GM21528 (cell line): ENCODE measurements around the gene RNF103.
"Not testable (repeated sequence)": the region's sequence is repeated elsewhere in the genome, so short reads cannot be mapped to it uniquely, and the experiment has no call there.

Experiments used
- ATAC-seq: cut with Tn5 transposase; IDR thresholded peaks from one replicate; pipeline ENCODE4 v1.9.1; 2021; ENCODE audit warnings: mild to moderate bottlenecking, moderate library complexity; ENCODE audit not compliant: unreplicated experiment, low FRiP score

Gene RNF103, protein sequence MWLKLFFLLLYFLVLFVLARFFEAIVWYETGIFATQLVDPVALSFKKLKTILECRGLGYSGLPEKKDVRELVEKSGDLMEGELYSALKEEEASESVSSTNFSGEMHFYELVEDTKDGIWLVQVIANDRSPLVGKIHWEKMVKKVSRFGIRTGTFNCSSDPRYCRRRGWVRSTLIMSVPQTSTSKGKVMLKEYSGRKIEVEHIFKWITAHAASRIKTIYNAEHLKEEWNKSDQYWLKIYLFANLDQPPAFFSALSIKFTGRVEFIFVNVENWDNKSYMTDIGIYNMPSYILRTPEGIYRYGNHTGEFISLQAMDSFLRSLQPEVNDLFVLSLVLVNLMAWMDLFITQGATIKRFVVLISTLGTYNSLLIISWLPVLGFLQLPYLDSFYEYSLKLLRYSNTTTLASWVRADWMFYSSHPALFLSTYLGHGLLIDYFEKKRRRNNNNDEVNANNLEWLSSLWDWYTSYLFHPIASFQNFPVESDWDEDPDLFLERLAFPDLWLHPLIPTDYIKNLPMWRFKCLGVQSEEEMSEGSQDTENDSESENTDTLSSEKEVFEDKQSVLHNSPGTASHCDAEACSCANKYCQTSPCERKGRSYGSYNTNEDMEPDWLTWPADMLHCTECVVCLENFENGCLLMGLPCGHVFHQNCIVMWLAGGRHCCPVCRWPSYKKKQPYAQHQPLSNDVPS

DNA sequence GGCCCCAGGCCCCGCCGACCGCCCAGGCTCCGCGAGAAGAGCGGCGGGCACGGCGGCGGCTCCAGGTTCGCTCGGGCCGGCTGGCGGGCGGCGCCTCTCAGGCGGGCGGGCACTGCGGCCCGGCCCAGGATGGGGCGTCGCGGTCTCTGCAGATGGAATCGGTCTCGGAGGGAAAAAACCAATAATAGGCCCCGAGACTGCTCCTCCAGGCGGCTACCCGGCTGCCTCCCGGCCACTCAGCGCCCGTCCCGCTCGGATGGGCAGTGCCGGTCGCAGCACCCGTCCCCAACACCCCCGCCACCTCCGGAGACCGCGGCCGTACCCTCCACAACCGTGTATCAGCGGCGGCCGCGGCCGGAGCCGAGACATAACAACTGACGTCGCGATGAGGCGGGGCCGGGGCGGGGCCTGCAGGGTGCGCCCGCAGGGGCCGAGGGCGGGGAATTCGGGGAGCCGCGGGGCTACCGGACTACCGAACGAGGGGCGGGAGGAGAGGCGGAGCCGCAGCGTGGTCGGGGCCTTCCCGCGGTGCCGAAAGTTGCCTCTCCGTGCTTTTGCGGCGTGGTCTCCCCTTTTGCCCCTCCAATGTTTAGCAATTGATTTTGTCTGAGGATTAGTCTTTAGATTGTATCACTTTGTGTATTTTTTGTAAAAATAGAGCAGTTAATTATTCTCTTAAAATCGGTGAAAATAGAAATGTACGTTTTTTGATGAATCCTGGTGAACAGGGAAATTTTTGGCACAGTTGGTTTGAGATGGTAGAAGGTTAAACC lies at the start of gene RNF103:
RNF103 (minus strand) TSS at position 372 of the 773 bp plus-strand sequence. CDS start 979 bp downstream, outside the sequence.
- peak; percentile 84 for ATAC-seq

DNA sequence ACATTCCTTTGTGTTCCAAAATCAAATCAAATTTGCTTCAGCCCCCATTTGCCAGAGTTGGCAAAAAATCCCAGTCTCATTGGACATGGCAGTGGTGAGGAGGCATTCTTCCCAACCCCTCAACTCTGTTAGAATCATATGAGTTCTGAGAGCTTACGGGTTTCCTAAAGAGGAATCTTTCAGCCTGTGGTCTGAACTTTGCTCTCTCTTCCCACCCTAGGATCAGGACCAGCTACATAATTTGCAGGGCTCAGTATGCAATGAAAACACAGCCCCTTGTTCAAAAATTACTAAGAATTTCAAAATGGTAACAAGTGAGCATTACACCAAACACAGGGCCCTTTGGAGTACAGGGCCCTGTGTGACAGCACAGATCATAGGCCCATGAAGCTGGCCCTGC lies 49.3 kb upstream of the RNF103 start:
- no peak for ATAC-seq

DNA sequence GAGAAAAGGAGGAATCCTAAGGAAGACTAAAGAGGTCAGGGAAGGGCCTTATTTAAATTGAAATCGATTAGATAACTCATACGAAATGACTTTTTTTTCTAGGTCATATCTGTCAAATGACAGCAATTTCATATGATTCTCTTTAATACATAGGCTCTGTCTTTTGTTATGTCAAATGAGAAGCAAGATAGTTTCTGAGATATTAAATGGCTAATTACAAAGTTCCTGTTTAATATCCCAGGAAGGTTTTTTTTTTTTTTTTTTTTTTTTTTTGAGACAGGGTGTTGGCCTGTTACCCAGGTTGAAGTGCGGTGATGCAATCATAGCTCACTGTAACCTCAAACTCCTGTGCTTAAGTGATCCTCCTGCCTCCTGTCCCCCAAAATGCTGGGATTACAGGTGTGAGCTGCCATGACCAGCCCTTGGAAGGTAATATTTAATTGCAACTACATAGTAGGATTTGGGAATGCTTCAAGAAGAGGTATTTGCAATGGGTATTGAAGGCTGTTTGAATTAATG lies 48.4 kb upstream of the RNF103 start:
- ATAC-seq: no peak

DNA sequence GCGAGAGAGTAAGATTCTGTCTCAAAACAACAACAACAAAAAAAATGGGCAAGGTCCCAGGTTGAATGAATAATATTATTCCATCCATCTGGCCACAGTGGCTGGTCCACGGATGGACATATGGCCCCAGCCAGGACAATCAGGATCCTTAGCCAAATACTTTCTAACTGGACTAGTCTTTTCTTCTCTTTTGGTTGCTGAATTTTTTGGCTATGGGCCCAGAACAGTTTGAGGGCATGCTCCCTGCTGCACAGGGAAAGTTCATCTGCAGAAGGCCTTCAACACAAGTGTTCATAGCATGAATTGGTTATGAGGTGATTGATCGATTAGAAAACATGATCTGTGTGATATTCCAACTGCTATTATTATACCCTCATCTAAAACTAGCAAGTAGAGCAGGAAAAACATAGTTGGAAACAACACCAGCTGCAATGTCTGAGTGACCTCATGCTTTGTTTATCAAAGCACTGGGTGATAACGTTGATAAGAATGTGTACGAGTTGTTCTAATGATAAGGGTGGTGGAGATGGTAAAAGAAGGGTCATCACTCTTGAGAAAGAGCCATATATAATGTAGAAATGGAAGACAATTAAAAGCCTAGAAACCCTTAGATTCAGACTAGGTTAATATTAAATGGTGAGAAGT lies 47.8 kb upstream of the RNF103 start:
- ATAC-seq: no peak

DNA sequence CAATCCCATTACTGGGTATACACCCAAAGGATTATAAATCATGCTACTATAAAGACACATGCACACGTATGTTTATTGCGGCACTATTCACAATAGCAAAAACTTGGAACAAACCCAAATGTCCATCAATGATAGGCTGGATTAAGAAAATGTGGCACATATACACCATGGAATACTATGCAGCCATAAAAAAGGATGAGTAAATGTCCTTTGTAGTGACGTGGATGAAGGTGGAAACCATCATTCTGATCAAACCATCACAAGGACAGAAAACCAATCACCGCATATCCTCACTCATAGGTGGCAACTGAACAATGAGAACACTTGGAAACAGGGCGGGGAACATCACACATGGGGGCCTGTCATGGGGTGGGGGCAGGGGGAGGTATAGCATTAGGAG lies 45.7 kb upstream of the RNF103 start:
- ATAC-seq: not testable (repeated sequence)

DNA sequence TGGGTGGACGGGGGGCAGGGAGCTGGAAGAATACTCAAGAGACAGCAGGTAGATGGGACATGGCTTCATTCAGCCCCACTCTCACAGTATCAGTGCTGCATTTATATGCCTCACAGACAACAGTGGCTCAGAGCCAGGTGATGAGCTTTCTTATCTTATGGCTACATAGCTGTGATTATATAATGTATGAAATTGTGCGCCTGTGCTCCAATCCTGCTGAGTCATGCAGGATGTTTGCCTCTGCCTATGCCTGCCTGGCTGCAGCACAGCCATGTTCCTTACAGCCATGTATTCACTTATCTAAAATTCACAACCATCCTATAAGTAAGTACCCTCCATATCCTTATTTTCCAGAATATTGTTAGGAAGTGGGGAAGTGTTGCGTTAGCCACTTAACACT lies 37.7 kb upstream of the RNF103 start:
- ATAC-seq: no peak

DNA sequence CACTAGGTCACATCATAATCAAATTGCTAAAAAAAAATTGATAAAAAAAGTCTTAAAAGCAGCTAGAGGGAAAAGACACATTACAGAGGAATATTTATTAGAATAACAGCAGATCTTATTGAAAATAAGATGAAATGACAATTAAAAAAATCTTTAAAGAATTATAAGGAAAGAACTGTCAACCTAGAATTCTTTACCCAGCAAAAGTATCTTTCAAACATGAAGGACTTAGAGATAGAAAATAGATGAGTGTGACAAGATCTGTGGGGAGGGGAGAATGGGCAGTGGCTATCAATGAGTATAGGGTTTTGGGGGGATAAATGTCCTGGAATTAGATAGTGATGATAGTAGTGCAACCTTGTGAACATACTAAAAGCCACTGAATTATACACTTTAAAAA lies 26.5 kb upstream of the RNF103 start:
- ATAC-seq: no peak

DNA sequence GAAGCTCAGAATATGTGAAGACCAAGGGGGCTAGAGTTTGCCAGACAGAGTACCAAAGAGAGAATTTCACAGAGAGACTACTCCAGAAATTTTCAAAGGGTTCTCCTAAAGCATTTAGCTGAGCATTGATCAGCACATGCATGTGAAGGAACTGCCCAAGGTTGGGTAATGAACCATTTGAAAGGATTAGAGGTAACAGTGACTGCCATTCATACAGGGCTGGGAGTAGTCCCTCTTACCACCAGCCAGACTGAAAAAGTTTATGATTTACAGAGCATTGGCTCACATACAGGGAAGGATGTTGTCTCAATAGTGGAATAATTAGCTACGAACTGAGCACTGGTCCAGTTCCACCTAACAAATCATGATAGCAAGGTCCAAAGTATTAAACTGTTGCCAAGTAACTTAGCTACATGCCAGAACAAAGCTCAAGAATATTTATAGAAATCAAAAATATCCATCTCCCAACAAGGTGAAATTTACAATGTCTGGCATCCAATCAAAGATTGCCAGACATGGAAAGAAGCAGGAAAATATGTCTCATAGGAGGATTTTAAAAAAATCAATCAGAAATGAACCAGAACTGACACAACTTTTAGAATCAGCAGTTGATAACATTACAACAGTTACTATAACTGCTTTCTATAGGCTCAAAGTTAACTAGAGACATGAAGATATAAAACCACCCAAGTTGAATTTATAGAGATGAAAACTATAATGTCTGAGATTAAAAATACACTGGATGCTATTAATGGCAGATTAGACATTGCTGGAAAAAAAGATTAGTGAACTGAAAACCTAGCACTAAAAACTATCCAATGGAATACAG lies 25.7 kb upstream of the RNF103 start:
- ATAC-seq: no peak

DNA sequence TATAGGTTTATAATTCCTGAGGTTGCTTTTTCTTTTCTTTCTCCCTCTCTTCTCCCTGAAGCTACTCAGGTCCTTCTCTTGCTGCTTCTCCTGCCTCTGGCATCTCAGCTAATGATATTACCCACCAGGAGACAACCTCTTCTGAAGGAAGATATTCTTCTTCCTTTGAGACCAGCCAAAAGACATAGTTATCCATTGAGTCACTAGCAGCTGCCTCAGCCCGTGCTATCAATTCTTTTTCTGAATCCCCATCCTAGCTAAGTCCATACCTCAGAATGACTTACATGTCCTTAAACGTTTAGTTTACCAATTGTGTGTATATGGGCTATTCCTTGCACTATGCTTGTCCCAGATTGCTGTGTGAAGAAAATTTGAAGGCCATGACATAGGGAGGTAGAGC lies 25.0 kb upstream of the RNF103 start:
- ATAC-seq: no peak

DNA sequence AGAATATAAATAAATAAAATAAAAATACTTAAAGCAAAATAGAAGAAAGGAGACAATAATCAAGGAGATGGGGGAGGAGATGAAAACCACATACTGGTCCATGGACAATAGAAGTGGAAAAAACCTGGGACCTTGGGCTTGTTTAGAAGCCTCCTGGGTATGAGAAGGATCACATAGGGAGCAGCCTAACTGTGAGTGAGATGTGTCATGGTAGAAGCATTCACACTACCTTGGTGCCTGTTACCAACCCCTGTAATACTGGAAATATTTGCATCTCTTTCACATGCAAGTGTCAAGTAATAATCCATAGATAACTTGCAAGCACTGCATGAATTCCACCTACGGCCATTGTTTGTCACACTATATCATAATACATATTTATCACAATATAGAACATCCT lies 23.2 kb upstream of the RNF103 start:
- ATAC-seq: no peak

DNA sequence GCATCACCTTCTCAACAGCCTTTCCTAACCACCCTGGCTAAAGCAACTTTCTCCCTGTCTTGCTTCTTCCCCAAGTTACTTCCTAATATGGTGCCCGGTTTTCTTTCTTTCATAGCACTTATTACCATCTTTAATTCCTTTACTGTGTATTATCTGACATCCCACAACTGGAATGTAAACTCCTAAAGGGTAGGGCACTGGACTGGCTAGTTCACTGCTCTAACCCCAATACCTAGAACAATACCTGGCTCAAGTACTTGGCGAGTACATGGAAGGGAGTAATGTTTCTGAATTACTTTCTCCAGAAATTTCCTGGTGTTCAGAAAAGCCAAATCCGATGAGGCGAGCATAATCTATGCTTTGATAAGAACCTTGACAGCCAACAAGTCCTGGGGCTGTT lies 22.7 kb upstream of the RNF103 start:
- ATAC-seq: no peak

DNA sequence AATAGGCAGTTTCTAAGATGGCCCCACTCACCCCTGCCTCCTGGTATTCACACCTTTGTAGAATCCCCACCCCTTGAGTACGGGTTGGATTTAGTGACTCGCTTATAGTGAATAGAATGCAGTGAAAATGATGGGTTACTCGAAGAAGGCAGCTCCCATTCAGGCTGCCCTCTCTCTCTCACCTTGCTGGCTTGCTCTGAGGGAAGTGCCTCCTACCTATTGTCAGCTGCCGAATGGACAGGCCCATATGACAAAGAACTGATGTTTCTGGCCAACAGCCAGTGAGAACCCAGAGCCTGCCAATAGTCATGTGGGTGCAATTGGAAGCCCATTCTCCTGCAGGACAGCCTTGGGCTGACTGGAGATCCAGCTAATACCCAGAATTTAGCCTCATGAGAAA lies 22.1 kb upstream of the RNF103 start:
- ATAC-seq: no peak

DNA sequence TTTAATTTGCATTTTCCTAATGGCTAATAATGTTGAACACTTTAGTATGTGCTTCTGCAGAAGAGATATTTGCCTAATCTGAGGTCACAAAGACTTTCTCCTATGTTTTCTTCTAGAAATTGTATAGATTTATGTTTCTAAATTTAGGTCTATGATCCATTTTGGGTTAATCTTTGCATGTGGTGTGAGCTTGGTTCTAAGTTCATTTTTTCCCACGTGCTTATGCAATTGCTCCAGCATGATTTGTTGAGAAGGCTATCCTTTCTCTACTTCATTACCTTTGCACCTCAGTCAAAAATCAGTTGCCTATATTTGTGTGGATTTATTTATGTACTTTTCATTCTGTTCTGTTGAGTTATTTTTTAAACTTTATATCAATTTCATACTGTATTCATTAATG lies 15.0 kb upstream of the RNF103 start:
- no peak for ATAC-seq

DNA sequence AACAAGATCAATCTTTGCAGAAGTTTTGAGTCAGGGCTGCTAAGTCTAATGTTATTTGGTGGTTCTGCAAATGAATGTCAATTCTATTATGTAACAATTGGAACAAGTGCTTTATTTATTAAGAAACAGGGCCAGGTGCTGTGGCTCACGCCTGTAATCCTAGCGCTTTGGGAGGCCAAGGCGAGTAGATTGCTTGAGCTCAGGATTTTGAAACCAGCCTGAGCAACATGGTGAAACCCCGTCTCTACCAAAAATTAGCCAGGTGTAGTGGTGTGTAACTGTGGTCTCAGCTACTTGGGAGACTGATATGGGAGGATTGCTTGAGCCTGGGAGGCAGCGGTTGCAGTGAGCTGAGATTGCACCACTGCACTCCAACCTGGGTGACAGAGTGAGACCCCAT lies 13.2 kb upstream of the RNF103 start:
- no peak for ATAC-seq

DNA sequence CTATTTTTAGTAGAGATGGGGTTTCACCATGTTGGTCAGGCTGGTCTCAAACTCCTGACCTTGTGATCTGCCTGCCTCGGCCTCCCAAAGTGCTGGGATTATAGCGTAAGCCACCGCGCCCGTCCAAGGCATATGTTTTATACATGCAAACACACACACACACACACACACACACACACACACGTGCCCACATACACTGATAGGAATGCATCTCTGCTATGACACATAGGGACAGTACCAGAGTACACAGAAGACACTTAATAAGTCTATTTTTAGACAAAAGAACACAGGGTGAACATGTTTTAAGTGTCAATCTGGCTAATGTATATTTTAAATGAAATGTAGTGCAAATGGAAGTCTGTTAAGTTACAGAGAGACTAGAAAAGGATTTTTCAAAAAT lies 10.7 kb upstream of the RNF103 start:
- ATAC-seq: no peak

DNA sequence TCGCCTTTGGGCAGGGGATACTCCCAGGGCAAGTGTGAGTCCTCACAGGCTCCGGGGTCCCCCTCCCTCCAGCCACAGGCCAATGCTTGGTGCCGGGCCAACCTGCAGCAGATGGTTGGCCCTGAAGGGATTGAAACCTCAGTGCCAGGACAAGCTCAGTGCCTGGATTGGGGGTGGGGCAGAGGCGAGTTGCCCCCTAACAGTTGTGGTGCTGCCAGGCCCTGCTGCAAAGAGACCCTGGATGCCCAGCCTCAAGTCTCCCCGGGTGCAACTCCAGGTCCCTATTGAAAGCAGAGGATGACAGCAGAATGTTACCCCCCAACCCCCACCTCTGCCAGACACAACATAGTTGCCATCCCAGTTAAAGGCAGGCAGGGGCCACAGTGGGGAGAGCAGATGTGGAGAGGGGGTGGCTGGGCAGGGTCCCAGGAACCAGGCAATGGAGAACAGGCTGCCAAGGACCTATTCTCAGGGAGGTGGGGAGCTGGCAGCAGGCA lies 9.5 kb upstream of the RNF103 start:
- no peak for ATAC-seq

DNA sequence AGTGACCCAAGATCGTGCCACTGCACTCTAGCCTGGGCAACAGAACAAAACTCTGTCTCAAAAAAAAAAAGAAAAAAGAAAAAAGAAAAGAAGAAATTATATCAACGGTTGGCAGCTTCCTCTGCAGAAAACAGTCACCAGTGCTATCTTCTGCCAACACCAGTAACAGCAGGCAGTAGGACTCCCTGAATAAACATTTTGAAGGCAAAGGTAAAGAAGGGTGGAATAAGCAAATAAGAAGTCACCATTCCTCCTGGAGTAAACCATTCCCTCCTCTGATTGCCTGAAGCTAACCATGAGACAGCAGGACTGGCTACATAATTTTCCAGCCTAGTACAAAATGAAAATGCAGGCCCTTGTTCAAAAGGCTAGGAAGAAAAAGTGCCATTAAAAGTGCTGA lies 9.0 kb upstream of the RNF103 start:
- no peak for ATAC-seq

DNA sequence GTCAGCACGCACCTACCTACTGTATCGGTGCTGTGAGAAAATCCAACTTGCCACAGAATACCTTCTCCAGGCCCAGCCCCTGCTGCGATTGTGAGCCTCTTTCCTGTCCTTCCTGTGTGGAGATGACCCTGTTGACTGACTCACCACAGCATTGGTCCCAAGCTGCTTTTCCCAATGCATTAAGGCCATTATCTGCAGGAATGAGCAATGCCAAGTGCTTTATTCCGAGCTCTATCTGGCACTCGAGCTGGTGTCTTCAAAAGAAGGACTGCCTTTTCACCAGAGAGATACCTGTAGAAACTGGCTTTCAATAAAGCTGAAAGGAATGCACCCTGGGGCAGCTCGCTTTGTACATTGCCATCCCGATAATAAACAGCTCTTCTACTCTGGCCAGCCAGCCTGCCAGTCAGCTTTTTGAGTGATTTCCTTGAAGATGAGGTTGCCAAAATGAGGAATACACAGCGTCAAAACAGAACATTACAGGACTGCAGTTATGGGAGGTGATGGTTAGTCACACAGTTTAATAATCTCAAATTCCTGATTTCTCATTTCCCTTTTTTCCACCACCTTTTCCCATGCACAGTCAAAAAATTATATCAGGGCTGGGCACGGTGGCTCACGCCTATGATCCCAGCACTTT lies 8.3 kb upstream of the RNF103 start:
- no peak for ATAC-seq

DNA sequence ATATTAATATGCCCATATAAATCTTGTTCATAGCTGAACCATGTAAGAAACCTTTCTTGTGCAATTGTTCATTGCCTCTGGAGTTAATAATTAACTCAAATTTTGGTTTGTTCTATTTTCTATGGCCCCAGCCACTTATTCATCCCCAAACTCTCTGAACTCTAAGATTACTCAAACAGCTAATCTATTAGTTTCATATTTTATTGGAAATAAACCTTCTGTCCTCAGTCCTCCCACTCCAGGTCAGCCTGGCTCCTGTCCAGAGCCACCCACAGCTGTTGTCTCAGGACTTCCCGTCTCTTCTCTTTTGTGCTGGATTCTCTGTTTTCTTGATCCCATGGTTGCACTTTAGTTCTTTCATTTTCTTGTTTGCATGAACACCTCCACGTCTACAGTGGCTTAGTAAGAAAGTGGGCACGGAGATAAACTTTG lies 4.4 kb upstream of the RNF103 start:
- ATAC-seq: no peak
